ENCODE data around the gene F10.

- TF ChIP-seq POLR2A (IDR thresholded peaks at IDR 0.05; ENCODE audit: low read depth, low read length): no peak
- no peak for TF ChIP-seq TAF1 (IDR thresholded peaks at IDR 0.05; ENCODE audit: borderline replicate concordance, low read depth, low read length)
Measured at GRCh38 chr13:113075711-113076110, 46.9 kb upstream of the F10 start.
